ENCODE data around the gene KRT28.

The KRT28 gene

GRCh38 chr17:40821536-40821935 lies 21.8 kb upstream of the KRT28 start:
- no peak for DNase-seq (ENCODE audit: extremely low spot score)
- TF ChIP-seq LEF1 (IDR thresholded peaks at IDR 0.05; ENCODE audit: borderline replicate concordance) (no peak), CTBP1 (IDR thresholded peaks at IDR 0.05; ENCODE audit: borderline replicate concordance) (no peak), NFRKB (IDR thresholded peaks at IDR 0.05) (no peak), BHLHE40 (IDR thresholded peaks at IDR 0.05; ENCODE audit: borderline replicate concordance) (no peak), ARNT (IDR thresholded peaks at IDR 0.05) (no peak)
- ChIA-PET POLR2A (interaction anchor here (1.2 kb wide), 1 partner anchor 867 kb away, joined by 3 read pairs; the partner anchor contains the start of gene EIF1), CTCF (interaction anchor here (0.8 to 1.2 kb wide), 2 partner anchors 206 to 728 kb away, joined by 3 to 4 read pairs; no protein-coding TSS in a partner anchor)

GRCh38 chr17:40820228-40820838 lies 20.6 kb upstream of the KRT28 start:
- ChIA-PET POLR2A (interaction anchor here (0.6 to 2.0 kb wide), 3 partner anchors 7 to 173 kb away, joined by 3 to 19 read pairs (median 3); partner anchors contain the start of gene SMARCE1), CTCF (no interaction called here)
- TF ChIP-seq TARDBP (IDR thresholded peaks at IDR 0.05), result no peak
- no peak for TF ChIP-seq ZNF384 (IDR thresholded peaks at IDR 0.05)
- TF ChIP-seq ARNT (IDR thresholded peaks at IDR 0.05), result no peak
- no peak for TF ChIP-seq FOXK2 (IDR thresholded peaks at IDR 0.05)
- DNase-seq (ENCODE audit: extremely low spot score), result no peak

- ChIA-PET CTCF (interaction anchor here (0.8 to 1.0 kb wide), 2 partner anchors 32 to 729 kb away, joined by 3 read pairs; no protein-coding TSS in a partner anchor), POLR2A (interaction anchor here (0.6 to 2.0 kb wide), 7 partner anchors 8 to 869 kb away, joined by 3 to 19 read pairs (median 3); partner anchors contain the start of genes EIF1 and SMARCE1)
- no peak for TF ChIP-seq FOXM1 (IDR thresholded peaks at IDR 0.05; ENCODE audit: borderline replicate concordance)
- no peak for TF ChIP-seq CTBP1 (IDR thresholded peaks at IDR 0.05; ENCODE audit: borderline replicate concordance)
- TF ChIP-seq BHLHE40 (IDR thresholded peaks at IDR 0.05; ENCODE audit: borderline replicate concordance), result no peak
- TF ChIP-seq SUZ12 (IDR thresholded peaks at IDR 0.05), result no peak
- TF ChIP-seq NFRKB (IDR thresholded peaks at IDR 0.05), result no peak
- no peak for TF ChIP-seq HDGF (IDR thresholded peaks at IDR 0.05; ENCODE audit: borderline replicate concordance)
- TF ChIP-seq LEF1 (IDR thresholded peaks at IDR 0.05; ENCODE audit: borderline replicate concordance), result no peak
- TF ChIP-seq ELF4 (IDR thresholded peaks at IDR 0.05), result no peak
- TF ChIP-seq PKNOX1 (IDR thresholded peaks at IDR 0.05), result no peak
- no peak for TF ChIP-seq ZNF384 (IDR thresholded peaks at IDR 0.05)
- no peak for TF ChIP-seq L3MBTL2 (conservative IDR thresholded peaks at IDR 0.05)
- TF ChIP-seq SP1 (IDR thresholded peaks at IDR 0.05), result no peak
- TF ChIP-seq FOXA1 (IDR thresholded peaks at IDR 0.05), result no peak
- no peak for TF ChIP-seq FOXK2 (IDR thresholded peaks at IDR 0.05)
- TF ChIP-seq ARNT (IDR thresholded peaks at IDR 0.05), result no peak
- TF ChIP-seq TARDBP (IDR thresholded peaks at IDR 0.05), result no peak
- DNase-seq (ENCODE audit: extremely low spot score), result peak; percentile 6
Measured at GRCh38 chr17:40819528-40820125, 19.9 kb upstream of the KRT28 start.

GRCh38 chr17:40818733-40819527 lies 19.2 kb upstream of the KRT28 start:
- TF ChIP-seq ELF4 (IDR thresholded peaks at IDR 0.05) (no peak), SUZ12 (IDR thresholded peaks at IDR 0.05) (no peak), ARNT (IDR thresholded peaks at IDR 0.05) (no peak), FOXA1 (IDR thresholded peaks at IDR 0.05) (no peak), CTBP1 (IDR thresholded peaks at IDR 0.05; ENCODE audit: borderline replicate concordance) (no peak), ZNF384 (IDR thresholded peaks at IDR 0.05) (no peak), LEF1 (IDR thresholded peaks at IDR 0.05; ENCODE audit: borderline replicate concordance) (no peak), NFRKB (IDR thresholded peaks at IDR 0.05) (no peak), SP1 (IDR thresholded peaks at IDR 0.05) (no peak), HDGF (IDR thresholded peaks at IDR 0.05; ENCODE audit: borderline replicate concordance) (no peak), L3MBTL2 (conservative IDR thresholded peaks at IDR 0.05) (no peak), TARDBP (IDR thresholded peaks at IDR 0.05) (no peak), FOXK2 (IDR thresholded peaks at IDR 0.05) (no peak), FOXM1 (IDR thresholded peaks at IDR 0.05; ENCODE audit: borderline replicate concordance) (no peak), PKNOX1 (IDR thresholded peaks at IDR 0.05) (no peak), BHLHE40 (IDR thresholded peaks at IDR 0.05; ENCODE audit: borderline replicate concordance) (no peak)
- DNase-seq (ENCODE audit: extremely low spot score), result peak; percentile 62
- ChIA-PET POLR2A (interaction anchor here (0.6 to 2.0 kb wide), 24 partner anchors 9 to 870 kb away, joined by 3 to 19 read pairs (median 3); partner anchors contain the start of genes EIF1, KRT28 and SMARCE1), CTCF (interaction anchor here (0.8 to 1.0 kb wide), 4 partner anchors 12 to 844 kb away, joined by 3 to 5 read pairs (median 4); no protein-coding TSS in a partner anchor)

GRCh38 chr17:40818343-40818732 lies 18.6 kb upstream of the KRT28 start:
- TF ChIP-seq FOXK2 (IDR thresholded peaks at IDR 0.05), result no peak
- TF ChIP-seq LEF1 (IDR thresholded peaks at IDR 0.05; ENCODE audit: borderline replicate concordance), result no peak
- TF ChIP-seq HDGF (IDR thresholded peaks at IDR 0.05; ENCODE audit: borderline replicate concordance), result no peak
- no peak for TF ChIP-seq CTBP1 (IDR thresholded peaks at IDR 0.05; ENCODE audit: borderline replicate concordance)
- no peak for TF ChIP-seq SP1 (IDR thresholded peaks at IDR 0.05)
- TF ChIP-seq TARDBP (IDR thresholded peaks at IDR 0.05), result no peak
- TF ChIP-seq ELF4 (IDR thresholded peaks at IDR 0.05), result no peak
- no peak for TF ChIP-seq FOXA1 (IDR thresholded peaks at IDR 0.05)
- TF ChIP-seq NFRKB (IDR thresholded peaks at IDR 0.05), result no peak
- DNase-seq (ENCODE audit: extremely low spot score), result no peak
- ChIA-PET POLR2A (interaction anchor here (0.6 to 2.0 kb wide), 22 partner anchors 9 to 871 kb away, joined by 3 to 19 read pairs (median 3); partner anchors contain the start of genes EIF1 and KRT28), CTCF (interaction anchor here (0.8 to 1.0 kb wide), 3 partner anchors 11 to 845 kb away, joined by 3 to 5 read pairs (median 5); no protein-coding TSS in a partner anchor)

Measured in HEK293T (cell line).